ENCODE results near the gene ST3GAL3.

The ST3GAL3 gene

GRCh38 chr1:43878854-43879253 lies 171.5 kb downstream of the ST3GAL3 start:
- Histone ChIP-seq H3K4me1 (ENCODE audit: insufficient read depth, low read length) (no peaks in the 10 kb centered on the region; the same call in 1 of the 2 replicates), H3K36me3 (ENCODE audit: insufficient read depth, low read length) (no peaks in the 10 kb centered on the region), H3K9ac (ENCODE audit: low read depth, low read length) (no peak overlapping the region), H3K9me3 (ENCODE audit: control insufficient read depth, insufficient read depth, low read length) (no peaks in the 10 kb centered on the region; the same call in 1 of the 2 replicates)

- Histone ChIP-seq H3K4me1 (ENCODE audit: insufficient read depth, low read length) (no peaks in the 10 kb centered on the region; the same call in 1 of the 2 replicates), H3K36me3 (ENCODE audit: insufficient read depth, low read length) (no peaks in the 10 kb centered on the region), H3K9ac (ENCODE audit: low read depth, low read length) (no peak overlapping the region), H3K9me3 (ENCODE audit: control insufficient read depth, insufficient read depth, low read length) (no peaks in the 10 kb centered on the region; the same call in 1 of the 2 replicates)
Observed at GRCh38 chr1:43879414-43879813, 172.1 kb downstream of the ST3GAL3 start.

DNA sequence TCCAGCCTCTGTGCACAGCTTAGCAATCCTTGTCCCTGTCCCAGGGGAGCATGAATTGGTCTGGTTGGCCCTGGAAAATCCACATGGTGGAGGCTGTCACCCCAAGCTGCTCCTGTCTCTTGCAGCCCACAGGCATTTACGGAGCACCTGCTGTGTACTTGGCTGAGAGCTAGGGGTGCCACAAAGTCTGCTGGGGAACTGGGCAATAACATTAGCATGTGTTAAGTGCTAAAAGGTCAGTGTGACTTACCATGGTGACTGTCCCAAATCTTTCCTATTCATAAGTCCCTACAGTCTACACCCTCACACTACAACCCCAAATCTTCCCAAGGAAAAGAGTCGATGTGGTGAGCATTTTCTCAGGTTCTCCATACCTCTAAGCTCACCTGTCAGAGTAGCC lies 172.7 kb downstream of the ST3GAL3 start:
- Histone ChIP-seq H3K4me1 (ENCODE audit: insufficient read depth, low read length) (peaks cover 3% of the 10 kb centered on the region), H3K9ac (ENCODE audit: low read depth, low read length) (no peak overlapping the region), H3K9me3 (ENCODE audit: control insufficient read depth, insufficient read depth, low read length) (no peaks in the 10 kb centered on the region; the same call in 1 of the 2 replicates), H3K36me3 (ENCODE audit: insufficient read depth, low read length) (no peaks in the 10 kb centered on the region)

GRCh38 chr1:43880604-43881003 lies 173.3 kb downstream of the ST3GAL3 start:
- no peaks in the 10 kb centered on the region for H3K36me3 ChIP-seq (ENCODE audit: insufficient read depth, low read length)
- H3K4me1 ChIP-seq (ENCODE audit: insufficient read depth, low read length) = peaks cover 7% of the 10 kb centered on the region
- no peaks in the 10 kb centered on the region; the same call in 1 of the 2 replicates for H3K9me3 ChIP-seq (ENCODE audit: control insufficient read depth, insufficient read depth, low read length)
- H3K9ac ChIP-seq (ENCODE audit: low read depth, low read length) = no peak overlapping the region

GRCh38 chr1:43881415-43881814 lies 174.1 kb downstream of the ST3GAL3 start:
- H3K4me1 ChIP-seq (ENCODE audit: insufficient read depth, low read length) = peaks cover 9% of the 10 kb centered on the region
- no peaks in the 10 kb centered on the region for H3K36me3 ChIP-seq (ENCODE audit: insufficient read depth, low read length)
- H3K9ac ChIP-seq (ENCODE audit: low read depth, low read length) = no peak overlapping the region
- H3K9me3 ChIP-seq (ENCODE audit: control insufficient read depth, insufficient read depth, low read length) = no peaks in the 10 kb centered on the region; the same call in 1 of the 2 replicates

- H3K4me1 ChIP-seq (ENCODE audit: insufficient read depth, low read length) = peaks cover 15% of the 10 kb centered on the region
Observed at GRCh38 chr1:43882763-43883162, 175.4 kb downstream of the ST3GAL3 start.

GRCh38 chr1:43883321-43883720 lies 176.0 kb downstream of the ST3GAL3 start:
- peaks cover 20% of the 10 kb centered on the region for H3K4me1 ChIP-seq (ENCODE audit: insufficient read depth, low read length)
- no peaks in the 10 kb centered on the region for H3K36me3 ChIP-seq (ENCODE audit: insufficient read depth, low read length)
- no peak overlapping the region for H3K9ac ChIP-seq (ENCODE audit: low read depth, low read length)
- H3K9me3 ChIP-seq (ENCODE audit: control insufficient read depth, insufficient read depth, low read length) = no peaks in the 10 kb centered on the region; the same call in 1 of the 2 replicates

More at GRCh38 chr1:43882763-43883162, 175.4 kb downstream of the ST3GAL3 start:
- H3K9ac ChIP-seq (ENCODE audit: low read depth, low read length) = no peak overlapping the region
- H3K9me3 ChIP-seq (ENCODE audit: control insufficient read depth, insufficient read depth, low read length) = no peaks in the 10 kb centered on the region; the same call in 1 of the 2 replicates
- H3K36me3 ChIP-seq (ENCODE audit: insufficient read depth, low read length) = no peaks in the 10 kb centered on the region

- Histone ChIP-seq H3K4me1 (ENCODE audit: insufficient read depth, low read length) (peaks cover 20% of the 10 kb centered on the region), H3K9me3 (ENCODE audit: control insufficient read depth, insufficient read depth, low read length) (no peaks in the 10 kb centered on the region; the same call in 1 of the 2 replicates), H3K9ac (ENCODE audit: low read depth, low read length) (no peak overlapping the region), H3K36me3 (ENCODE audit: insufficient read depth, low read length) (no peaks in the 10 kb centered on the region)
Observed at GRCh38 chr1:43885279-43885801, 178.0 kb downstream of the ST3GAL3 start.

DNA sequence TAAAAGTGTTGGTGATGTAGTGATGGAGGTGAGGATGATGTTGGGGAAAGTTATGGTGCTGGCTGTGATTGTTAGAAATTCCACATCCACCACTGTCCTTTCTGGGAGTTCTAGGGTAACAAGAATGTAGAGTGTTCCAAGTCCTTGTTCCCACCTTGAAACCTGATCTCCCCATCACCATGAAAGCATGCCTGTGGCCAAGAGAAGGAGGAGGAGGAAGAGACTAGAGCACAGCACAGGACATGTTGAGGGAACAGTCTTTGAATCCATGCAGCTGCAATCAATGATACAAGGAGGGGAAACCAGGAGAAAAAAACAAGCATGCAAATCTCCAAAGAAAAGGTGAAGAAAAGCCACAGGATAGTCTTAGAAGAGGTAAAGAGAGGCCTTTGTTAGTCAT lies 180.4 kb downstream of the ST3GAL3 start:
- Histone ChIP-seq H3K9me3 (ENCODE audit: control insufficient read depth, insufficient read depth, low read length) (no peaks in the 10 kb centered on the region), H3K9ac (ENCODE audit: low read depth, low read length) (no peak overlapping the region), H3K36me3 (ENCODE audit: insufficient read depth, low read length) (no peaks in the 10 kb centered on the region), H3K4me1 (ENCODE audit: insufficient read depth, low read length) (peaks cover 20% of the 10 kb centered on the region)

- H3K36me3 ChIP-seq (ENCODE audit: insufficient read depth, low read length) = no peaks in the 10 kb centered on the region
- no peak overlapping the region for H3K9ac ChIP-seq (ENCODE audit: low read depth, low read length)
- peaks cover 12% of the 10 kb centered on the region for H3K4me1 ChIP-seq (ENCODE audit: insufficient read depth, low read length)
- no peaks in the 10 kb centered on the region for H3K9me3 ChIP-seq (ENCODE audit: control insufficient read depth, insufficient read depth, low read length)
Observed at GRCh38 chr1:43890815-43891214, 183.5 kb downstream of the ST3GAL3 start.

DNA sequence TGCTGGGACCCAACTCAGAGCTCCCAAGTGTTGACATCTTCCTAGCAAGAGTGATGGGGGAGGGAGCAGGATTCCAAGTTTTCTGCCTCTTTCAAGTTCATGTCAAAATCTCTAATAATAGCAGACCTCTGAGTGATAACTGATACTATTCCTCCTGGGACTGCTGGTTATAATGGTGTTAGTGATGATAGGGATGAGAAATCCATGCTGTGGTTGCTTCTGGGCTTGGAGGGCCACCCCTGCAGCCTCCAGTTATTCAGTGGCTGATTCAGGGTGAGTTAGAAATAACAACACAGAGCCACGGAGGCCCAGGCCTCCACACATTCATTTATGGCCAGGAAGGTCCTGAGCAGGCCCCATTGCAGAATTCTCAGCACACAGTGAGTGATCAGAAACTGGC lies 185.7 kb downstream of the ST3GAL3 start:
- Histone ChIP-seq H3K9me3 (ENCODE audit: control insufficient read depth, insufficient read depth, low read length) (no peaks in the 10 kb centered on the region), H3K9ac (ENCODE audit: low read depth, low read length) (no peak overlapping the region), H3K4me1 (ENCODE audit: insufficient read depth, low read length) (peaks cover 3% of the 10 kb centered on the region; the same call in 1 of the 2 replicates), H3K36me3 (ENCODE audit: insufficient read depth, low read length) (no peaks in the 10 kb centered on the region)

GRCh38 chr1:43898981-43899380 lies 191.6 kb downstream of the ST3GAL3 start:
- Histone ChIP-seq H3K4me1 (ENCODE audit: insufficient read depth, low read length) (no peaks in the 10 kb centered on the region), H3K36me3 (ENCODE audit: insufficient read depth, low read length) (no peaks in the 10 kb centered on the region; the same call in 1 of the 2 replicates)

GRCh38 chr1:43900386-43900785 lies 193.1 kb downstream of the ST3GAL3 start:
- Histone ChIP-seq H3K36me3 (ENCODE audit: insufficient read depth, low read length) (no peaks in the 10 kb centered on the region; the same call in 1 of the 2 replicates), H3K4me1 (ENCODE audit: insufficient read depth, low read length) (no peaks in the 10 kb centered on the region)

More at GRCh38 chr1:43898981-43899380, 191.6 kb downstream of the ST3GAL3 start:
- Histone ChIP-seq H3K9ac (ENCODE audit: low read depth, low read length) (no peak overlapping the region), H3K9me3 (ENCODE audit: control insufficient read depth, insufficient read depth, low read length) (no peaks in the 10 kb centered on the region)

DNA sequence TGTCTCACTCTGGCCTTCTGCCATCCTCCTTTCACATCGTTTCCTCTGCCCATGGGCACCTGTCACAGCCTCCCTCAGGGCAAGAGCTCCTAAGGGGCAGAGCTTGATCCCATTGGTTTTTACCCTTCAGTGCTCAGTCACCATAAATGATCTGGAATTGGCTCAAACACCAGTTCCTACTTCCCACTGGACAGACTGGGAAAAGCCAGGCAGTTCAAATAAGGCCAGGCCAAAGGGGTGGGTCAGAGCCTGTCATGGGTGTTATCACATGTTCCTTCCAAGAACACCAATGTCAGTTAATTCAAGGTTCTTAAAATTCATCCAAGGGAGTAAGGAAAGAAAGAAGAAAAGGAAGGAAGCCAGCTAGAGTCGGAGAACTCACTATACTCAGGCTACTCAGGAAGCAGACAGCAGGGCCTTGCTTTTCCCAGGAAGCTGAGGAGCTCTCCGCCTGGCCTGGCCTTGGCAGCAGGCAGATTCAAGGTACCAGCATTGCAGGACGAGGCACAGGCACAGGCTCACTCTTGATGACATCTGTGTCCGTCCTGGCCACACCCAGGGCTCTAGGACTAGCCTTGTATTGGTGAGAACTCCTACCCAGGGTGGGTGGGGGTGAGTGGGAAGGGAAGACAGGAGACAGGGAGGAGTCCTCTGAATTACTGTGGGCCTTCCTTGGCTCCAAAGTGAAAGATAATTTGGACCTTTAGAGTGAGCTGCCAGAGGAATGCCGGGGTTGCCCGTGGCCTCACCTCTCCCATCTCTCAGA lies 194.0 kb downstream of the ST3GAL3 start:
- Histone ChIP-seq H3K36me3 (ENCODE audit: insufficient read depth, low read length) (no peaks in the 10 kb centered on the region; the same call in 1 of the 2 replicates), H3K9ac (ENCODE audit: low read depth, low read length) (no peak overlapping the region), H3K4me1 (ENCODE audit: insufficient read depth, low read length) (no peaks in the 10 kb centered on the region), H3K9me3 (ENCODE audit: control insufficient read depth, insufficient read depth, low read length) (no peaks in the 10 kb centered on the region)

More at GRCh38 chr1:43900386-43900785, 193.1 kb downstream of the ST3GAL3 start:
- Histone ChIP-seq H3K9ac (ENCODE audit: low read depth, low read length) (no peak overlapping the region), H3K9me3 (ENCODE audit: control insufficient read depth, insufficient read depth, low read length) (no peaks in the 10 kb centered on the region)
